Activated T-helper 2 cell treated with anti-CD3 and anti-CD28 coated beads, Interferon-gamma antibody, Interleukin-2, Interleukin-4, amounts not matched to agents 10 μg/mL and 5 μg/mL and 100 μg/mL, durations not matched to agents 14 hours and 24 hours and 36 hours (primary cell): ENCODE results near the gene MAZ. TPM values are rescaled to one million over a fixed set of nuclear protein-coding genes. Genes with fewer than 3 reads are reported as not detected.
A peak's percentile ranks its signal among the peaks of the same experiment; 100 is the strongest.

Experiments used
- DNase-seq: peaks from one replicate; pipeline ENCODE4 v3.0.0; 2021; ENCODE audit warnings: low spot score
- H3K27ac Mint-ChIP-seq: one replicate; pipeline ENCODE4 v1.8.0; 2021; ENCODE audit warnings: mixed read lengths
- H3K27me3 Mint-ChIP-seq: one replicate; pipeline ENCODE4 v1.8.0; 2021; ENCODE audit warnings: low read depth, mixed read lengths
- H3K36me3 Mint-ChIP-seq: one replicate; pipeline ENCODE4 v1.8.0; 2021; ENCODE audit warnings: low read depth, mixed read lengths
- H3K4me1 Mint-ChIP-seq: one replicate; pipeline ENCODE4 v1.8.0; 2021; ENCODE audit warnings: low read depth, mixed read lengths
- H3K4me3 Mint-ChIP-seq: one replicate; pipeline ENCODE4 v1.8.0; 2021; ENCODE audit warnings: low read depth, mild to moderate bottlenecking, moderate library complexity, mixed read lengths
- H3K9me3 Mint-ChIP-seq: one replicate; pipeline ENCODE4 v1.8.0; 2021; ENCODE audit warnings: mixed read lengths
- intact Hi-C: fragments of 100-400 bp; cut with micrococcal nuclease; formaldehyde crosslinking; loops from one replicate; pipeline ENCODE4 v1.15.1; 2023
- total RNA-seq: library from RNA; stranded (reverse); gene quantifications from 2 replicates; pipeline ENCODE4 v1.2.3, GENCODE V29; 2022

Gene MAZ
- total RNA-seq, 1 donor from 2014 or later: 387 TPM

GRCh38 chr16:29806641-29807425, 504 bp downstream of the MAZ start:
- H3K4me3 Mint-ChIP-seq: peak overlapping the region; percentile 90
- H3K4me1 Mint-ChIP-seq: peaks cover 40% of the 10 kb centered on the region
- intact Hi-C loops: loop anchor here (5.0 to 10.0 kb wide), 4 partner anchors 60 to 568 kb away; partner anchors contain the start of genes C16orf54, MYL11 and TBC1D10B
- H3K36me3 Mint-ChIP-seq: peaks cover 67% of the 10 kb centered on the region
- no peaks in the 10 kb centered on the region for H3K9me3 Mint-ChIP-seq
- no peaks in the 10 kb centered on the region for H3K27me3 Mint-ChIP-seq
- peak; percentile 59 for DNase-seq
- peak overlapping the region; percentile 93 for H3K27ac Mint-ChIP-seq

GRCh38 chr16:29807426-29808218, 1.3 kb downstream of the MAZ start:
- H3K9me3 Mint-ChIP-seq: no peaks in the 10 kb centered on the region
- intact Hi-C loops: loop anchor here (1.0 to 10.0 kb wide), 7 partner anchors 9 to 567 kb away; partner anchors contain the start of genes C16orf54, MVP, MYL11 and PAGR1
- H3K36me3 Mint-ChIP-seq: peaks cover 62% of the 10 kb centered on the region
- H3K4me3 Mint-ChIP-seq: peak overlapping the region; percentile 90
- H3K27me3 Mint-ChIP-seq: no peaks in the 10 kb centered on the region
- peak; percentile 90 for DNase-seq
- H3K27ac Mint-ChIP-seq: peak overlapping the region; percentile 93
- H3K4me1 Mint-ChIP-seq: peaks cover 41% of the 10 kb centered on the region

- Mint-ChIP-seq H3K4me1 (peaks cover 41% of the 10 kb centered on the region), H3K9me3 (no peaks in the 10 kb centered on the region), H3K27ac (peak overlapping the region; percentile 93), H3K27me3 (peaks cover 1% of the 10 kb centered on the region), H3K4me3 (peak overlapping the region; percentile 90), H3K36me3 (peaks cover 55% of the 10 kb centered on the region)
- intact Hi-C loops: loop anchor here (1.0 to 10.0 kb wide), 7 partner anchors 8 to 566 kb away; partner anchors contain the start of genes C16orf54, MVP, MYL11 and PAGR1
- no peak for DNase-seq
Observed at GRCh38 chr16:29808219-29808900, 2.0 kb downstream of the MAZ start.

GRCh38 chr16:29809031-29809747, 2.9 kb downstream of the MAZ start:
- DNase-seq: no peak
- peak overlapping the region; percentile 93 for H3K27ac Mint-ChIP-seq
- intact Hi-C loops: loop anchor here (5.0 to 10.0 kb wide), 4 partner anchors 62 to 566 kb away; partner anchors contain the start of genes C16orf54, MYL11 and TBC1D10B
- peaks cover 38% of the 10 kb centered on the region for H3K4me1 Mint-ChIP-seq
- H3K27me3 Mint-ChIP-seq: peaks cover 1% of the 10 kb centered on the region
- peaks cover 46% of the 10 kb centered on the region for H3K36me3 Mint-ChIP-seq
- peak overlapping the region; percentile 90 for H3K4me3 Mint-ChIP-seq
- no peaks in the 10 kb centered on the region for H3K9me3 Mint-ChIP-seq

GRCh38 chr16:29809850-29810698, 3.7 kb downstream of the MAZ start:
- intact Hi-C loops: loop anchor here (5.0 to 10.0 kb wide), 4 partner anchors 63 to 565 kb away; partner anchors contain the start of genes C16orf54, MYL11 and TBC1D10B
- peak overlapping the region; percentile 76 for H3K4me3 Mint-ChIP-seq

GRCh38 chr16:29810699-29811169, 4.4 kb downstream of the MAZ start:
- no peak for DNase-seq
- intact Hi-C loops: no loop called here
- Mint-ChIP-seq H3K27ac (peak overlapping the region; percentile 45), H3K9me3 (no peaks in the 10 kb centered on the region), H3K4me3 (peak overlapping the region; percentile 76), H3K36me3 (peaks cover 38% of the 10 kb centered on the region), H3K27me3 (peaks cover 1% of the 10 kb centered on the region), H3K4me1 (peaks cover 43% of the 10 kb centered on the region)

More at GRCh38 chr16:29809850-29810698, 3.7 kb downstream of the MAZ start:
- no peak for DNase-seq
- Mint-ChIP-seq H3K27me3 (peaks cover 1% of the 10 kb centered on the region), H3K9me3 (no peaks in the 10 kb centered on the region), H3K36me3 (peaks cover 41% of the 10 kb centered on the region), H3K27ac (peak overlapping the region; percentile 60), H3K4me1 (peaks cover 40% of the 10 kb centered on the region)

GRCh38 chr16:29811170-29811895, 5.0 kb downstream of the MAZ start:
- Mint-ChIP-seq H3K27ac (peak overlapping the region; percentile 61), H3K4me1 (peaks cover 43% of the 10 kb centered on the region), H3K4me3 (peak overlapping the region; percentile 76), H3K36me3 (peaks cover 38% of the 10 kb centered on the region), H3K9me3 (no peaks in the 10 kb centered on the region), H3K27me3 (peaks cover 1% of the 10 kb centered on the region)
- DNase-seq: peak; percentile 75
- intact Hi-C loops: no loop called here

- Mint-ChIP-seq H3K9me3 (no peaks in the 10 kb centered on the region), H3K36me3 (peaks cover 43% of the 10 kb centered on the region), H3K4me1 (peaks cover 44% of the 10 kb centered on the region), H3K4me3 (peak within 1 kb of the TSS; percentile 76), H3K27ac (peak within 1 kb of the TSS; percentile 61), H3K27me3 (peaks cover 1% of the 10 kb centered on the region)
- DNase-seq: no peak
- intact Hi-C loops: no loop called here
Observed at GRCh38 chr16:29811896-29812665, 5.8 kb downstream of the MAZ start, which contains the start of gene PRRT2. PRRT2 (plus strand) TSS chr16:29812193; CDS start chr16:29813055, 862 bp downstream.

GRCh38 chr16:29812754-29813643, 6.7 kb downstream of the MAZ start:
- Mint-ChIP-seq H3K4me3 (peak overlapping the region; percentile 62), H3K4me1 (peaks cover 47% of the 10 kb centered on the region), H3K9me3 (no peaks in the 10 kb centered on the region), H3K27me3 (peaks cover 1% of the 10 kb centered on the region), H3K36me3 (peaks cover 38% of the 10 kb centered on the region), H3K27ac (no peak overlapping the region)
- DNase-seq: no peak
- intact Hi-C loops: no loop called here
